RCC 7860 (cell line): ENCODE results near the gene ACTL7A.
A peak's percentile ranks its signal among the peaks of the same experiment; 100 is the strongest.
"Not testable (repeated sequence)": the region's sequence is repeated elsewhere in the genome, so short reads cannot be mapped to it uniquely, and the experiment has no call there.

ENCODE experiments used
- DNase-seq: peaks from one replicate; pipeline ENCODE4 v3.0.0-alpha.2; 2015; ENCODE audit warnings: low spot score
- FAIRE-seq: peaks from 2 replicates; lab custom pipeline; 2012; peaks lifted over from hg19 to GRCh38; lab: Jason Lieb, UNC

Gene ACTL7A, protein sequence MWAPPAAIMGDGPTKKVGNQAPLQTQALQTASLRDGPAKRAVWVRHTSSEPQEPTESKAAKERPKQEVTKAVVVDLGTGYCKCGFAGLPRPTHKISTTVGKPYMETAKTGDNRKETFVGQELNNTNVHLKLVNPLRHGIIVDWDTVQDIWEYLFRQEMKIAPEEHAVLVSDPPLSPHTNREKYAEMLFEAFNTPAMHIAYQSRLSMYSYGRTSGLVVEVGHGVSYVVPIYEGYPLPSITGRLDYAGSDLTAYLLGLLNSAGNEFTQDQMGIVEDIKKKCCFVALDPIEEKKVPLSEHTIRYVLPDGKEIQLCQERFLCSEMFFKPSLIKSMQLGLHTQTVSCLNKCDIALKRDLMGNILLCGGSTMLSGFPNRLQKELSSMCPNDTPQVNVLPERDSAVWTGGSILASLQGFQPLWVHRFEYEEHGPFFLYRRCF

DNA sequence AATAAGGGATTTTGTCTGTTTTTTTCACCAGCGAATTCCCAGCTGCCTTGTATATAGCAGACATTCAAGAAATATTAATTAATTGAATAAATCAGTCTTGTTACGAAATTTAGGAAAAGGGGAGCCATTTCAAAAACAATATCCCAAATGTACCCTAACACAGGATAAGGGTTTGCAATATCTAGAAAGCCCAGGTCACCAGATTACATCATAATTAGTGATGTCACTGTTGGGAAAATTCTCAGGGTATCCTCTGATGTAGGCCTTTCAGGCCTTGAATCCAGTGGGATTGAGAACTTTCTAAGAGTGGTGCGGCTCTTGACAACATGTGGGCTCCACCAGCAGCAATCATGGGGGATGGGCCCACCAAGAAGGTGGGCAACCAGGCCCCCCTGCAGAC is at the start of gene ACTL7A:
TSS of gene ACTL7A (plus strand) at position 270 of the 400 bp plus-strand sequence. CDS start at position 327, 57 bp downstream.
- no peak for DNase-seq
- FAIRE-seq: no peak

DNA sequence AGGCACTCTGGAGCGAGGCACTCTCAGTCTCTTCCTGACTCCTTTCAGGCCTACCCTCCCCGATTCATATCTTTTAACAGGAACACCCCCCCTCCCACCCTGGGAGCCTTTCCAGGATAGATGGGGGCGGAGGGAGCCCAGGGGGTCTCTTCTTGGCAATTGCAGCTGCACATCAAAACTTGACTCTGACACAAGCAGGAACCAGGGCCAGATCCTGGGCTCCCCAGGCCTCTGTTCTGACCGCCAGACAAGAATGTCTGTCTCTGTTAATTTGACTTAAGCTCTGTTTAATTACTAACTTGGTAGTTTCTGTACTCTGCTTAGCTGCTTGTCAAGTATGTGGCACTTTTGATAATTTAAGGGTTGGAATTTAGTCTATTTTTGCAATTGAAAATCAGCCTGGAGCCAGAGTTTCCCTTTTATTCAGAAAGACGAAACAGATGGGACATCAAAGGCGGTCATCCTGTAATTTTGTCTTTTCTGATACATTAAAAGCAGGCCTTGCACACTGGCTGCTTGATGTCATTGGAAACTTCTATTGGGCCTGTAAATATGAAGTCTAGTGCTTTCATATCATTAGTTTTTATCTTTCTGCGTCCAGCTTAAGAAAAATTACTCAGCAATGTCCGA is 49.6 kb upstream of the ACTL7A start:
- FAIRE-seq (no peak), DNase-seq (no peak)

DNA sequence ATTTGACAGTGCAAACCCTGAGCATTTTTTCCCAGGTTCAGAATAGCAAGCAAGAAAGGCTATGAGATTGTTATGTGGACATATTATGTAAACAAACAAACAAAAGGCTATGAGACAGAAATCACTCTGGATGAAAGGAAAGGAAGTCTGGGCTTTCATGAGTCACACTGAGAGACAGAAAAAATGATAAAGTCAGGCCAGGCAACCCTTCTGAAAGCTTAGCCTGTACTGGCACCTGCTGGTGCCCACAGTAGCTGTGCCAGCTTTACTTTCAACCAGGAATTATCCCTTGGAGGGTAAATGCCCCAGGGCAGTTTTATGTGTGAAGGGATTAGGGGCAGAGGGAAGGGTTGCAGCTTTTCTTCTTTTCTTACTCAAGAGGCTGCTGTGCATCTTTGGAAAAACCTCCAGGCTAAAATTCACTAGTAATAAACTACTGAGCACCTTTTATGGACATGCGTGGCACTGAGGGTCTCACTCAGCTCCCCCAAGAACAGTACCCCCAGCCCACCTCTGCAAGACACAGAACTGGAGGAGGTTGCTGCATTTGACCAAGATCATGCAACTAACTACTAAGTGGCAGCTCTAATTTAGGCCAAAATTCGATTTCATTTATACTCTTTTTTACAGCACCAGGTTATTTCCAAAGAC is 48.0 kb upstream of the ACTL7A start:
- no peak for FAIRE-seq
- no peak for DNase-seq

DNA sequence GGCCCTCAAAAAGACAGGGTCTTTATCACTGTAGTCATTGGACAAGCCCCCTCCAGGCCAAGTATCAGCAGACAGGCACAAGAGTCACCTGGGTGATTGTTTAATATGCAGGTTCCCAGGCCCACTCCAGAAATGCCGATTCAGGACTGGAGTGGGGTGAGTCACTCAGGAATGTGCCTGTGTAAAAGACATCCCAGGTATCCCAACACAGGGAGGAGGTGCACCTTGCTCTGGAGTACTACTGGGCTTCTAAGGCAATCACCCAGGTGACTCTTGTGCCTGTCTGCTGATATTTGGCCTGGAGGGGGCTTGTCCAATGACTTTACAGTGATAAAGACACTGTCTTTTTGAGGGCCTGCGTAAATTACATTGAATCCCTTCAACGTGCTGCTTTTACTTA is 46.9 kb upstream of the ACTL7A start:
- FAIRE-seq: no peak
- no peak for DNase-seq

DNA sequence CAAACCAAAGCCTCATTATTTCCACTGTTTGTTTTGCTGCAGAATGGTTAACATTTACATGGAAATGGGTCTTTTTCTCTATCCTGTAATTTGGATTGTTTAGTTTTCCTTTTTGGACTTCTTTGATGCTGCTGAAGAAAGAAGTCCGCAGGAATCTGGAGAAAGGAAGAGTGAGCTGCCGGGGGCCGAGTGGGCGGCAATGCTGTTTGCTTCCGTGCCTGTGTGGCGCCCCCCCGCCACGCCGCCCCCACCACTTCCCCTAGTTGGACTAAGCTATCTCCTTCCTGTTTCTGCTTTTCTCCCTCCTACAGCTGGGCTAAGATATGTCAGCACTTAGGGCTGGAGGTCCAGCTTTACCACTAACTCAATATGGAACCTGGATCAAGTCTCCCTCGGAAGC is 46.0 kb upstream of the ACTL7A start:
- no peak for FAIRE-seq

DNA sequence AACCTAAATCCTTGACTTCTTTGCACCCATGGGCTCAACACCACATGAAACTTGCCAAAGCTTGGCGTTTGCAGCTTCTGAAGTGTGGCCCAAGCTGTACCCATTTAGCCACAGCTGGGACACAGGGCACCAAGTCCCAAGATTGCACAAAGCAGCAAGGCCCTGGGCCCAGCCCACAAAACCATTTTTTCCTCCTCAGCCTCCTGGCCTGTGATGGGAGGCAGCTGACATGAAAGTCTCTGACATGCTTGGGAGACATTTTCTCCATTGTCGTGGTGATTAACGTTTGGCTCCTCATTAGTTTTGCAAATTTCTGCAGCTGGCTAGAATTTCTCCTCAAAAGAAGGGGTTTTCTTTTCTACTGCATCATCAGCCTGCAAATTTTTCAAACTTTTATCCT is 38.2 kb upstream of the ACTL7A start:
- DNase-seq (no peak), FAIRE-seq (no peak)

More for the DNA sequence above, 46.0 kb upstream of the ACTL7A start:
- DNase-seq: no peak

DNA sequence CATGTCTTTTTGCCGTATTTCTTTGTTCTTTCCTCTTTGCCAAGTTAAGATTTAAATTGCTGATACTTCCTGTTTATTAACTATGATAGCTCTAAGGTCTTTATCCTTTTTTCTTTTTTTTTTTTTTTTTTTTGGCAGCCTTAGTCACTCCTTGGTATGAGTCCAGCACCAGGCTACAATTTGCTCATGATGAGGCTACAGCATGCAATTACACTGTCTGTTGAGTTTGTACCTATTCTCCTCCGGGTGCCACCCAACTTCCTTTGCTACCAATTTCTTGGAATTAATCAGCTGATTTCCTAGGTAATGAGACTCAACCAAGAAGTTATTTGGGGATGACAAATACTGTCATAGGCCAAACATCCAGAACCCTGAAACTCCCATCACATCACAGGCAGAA is 31.8 kb upstream of the ACTL7A start:
- DNase-seq (no peak), FAIRE-seq (no peak)

DNA sequence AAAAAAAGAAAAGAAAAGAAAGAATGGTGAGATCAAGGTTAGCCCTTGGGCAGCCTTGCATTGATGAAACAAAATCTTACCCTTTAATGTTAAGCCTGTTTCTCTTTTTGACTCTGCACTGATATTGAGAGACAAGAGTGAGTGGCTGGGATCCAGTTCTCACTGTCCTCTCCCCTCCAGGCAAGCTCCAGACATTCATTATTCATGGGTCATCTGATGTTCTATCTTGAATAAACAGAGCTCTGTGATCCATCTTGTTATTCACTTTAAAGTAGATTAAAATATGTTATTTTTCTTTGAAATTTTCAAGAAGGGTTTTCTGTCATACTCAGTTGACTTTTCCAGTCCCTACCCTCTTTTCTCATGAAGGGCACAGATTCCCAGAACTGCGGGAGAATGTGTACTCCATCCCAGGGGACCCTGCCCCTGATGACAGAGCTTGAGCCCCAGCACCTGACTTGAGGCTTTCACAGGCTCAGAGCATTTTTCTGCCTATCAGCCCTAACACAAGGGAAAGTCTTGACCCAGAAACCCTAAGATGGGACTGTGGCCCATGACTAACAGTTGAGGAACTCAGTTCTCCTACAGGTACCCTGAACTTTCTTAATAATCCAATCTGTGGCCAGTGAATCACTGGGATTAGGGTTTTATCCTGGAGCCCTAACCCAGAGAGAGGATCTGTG is 30.4 kb upstream of the ACTL7A start:
- DNase-seq: no peak

DNA sequence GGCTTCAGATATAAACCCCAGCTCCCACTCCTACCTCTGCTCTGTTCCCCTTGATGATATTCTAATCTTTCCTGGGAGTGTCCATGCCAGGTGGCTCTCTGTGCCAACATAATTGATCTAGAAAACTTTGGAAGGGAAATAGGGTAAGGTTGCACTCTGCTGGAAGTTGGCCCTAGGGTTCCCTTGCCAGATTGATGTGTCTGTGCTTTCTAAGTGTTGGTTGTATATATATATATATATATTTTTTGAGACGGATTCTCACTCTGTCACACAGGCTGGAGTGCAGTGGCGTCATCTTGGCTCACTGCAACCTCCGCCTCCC is 29.9 kb upstream of the ACTL7A start:
- DNase-seq (no peak), FAIRE-seq (no peak)

More for the DNA sequence above, 30.4 kb upstream of the ACTL7A start:
- FAIRE-seq: peak; percentile 53

DNA sequence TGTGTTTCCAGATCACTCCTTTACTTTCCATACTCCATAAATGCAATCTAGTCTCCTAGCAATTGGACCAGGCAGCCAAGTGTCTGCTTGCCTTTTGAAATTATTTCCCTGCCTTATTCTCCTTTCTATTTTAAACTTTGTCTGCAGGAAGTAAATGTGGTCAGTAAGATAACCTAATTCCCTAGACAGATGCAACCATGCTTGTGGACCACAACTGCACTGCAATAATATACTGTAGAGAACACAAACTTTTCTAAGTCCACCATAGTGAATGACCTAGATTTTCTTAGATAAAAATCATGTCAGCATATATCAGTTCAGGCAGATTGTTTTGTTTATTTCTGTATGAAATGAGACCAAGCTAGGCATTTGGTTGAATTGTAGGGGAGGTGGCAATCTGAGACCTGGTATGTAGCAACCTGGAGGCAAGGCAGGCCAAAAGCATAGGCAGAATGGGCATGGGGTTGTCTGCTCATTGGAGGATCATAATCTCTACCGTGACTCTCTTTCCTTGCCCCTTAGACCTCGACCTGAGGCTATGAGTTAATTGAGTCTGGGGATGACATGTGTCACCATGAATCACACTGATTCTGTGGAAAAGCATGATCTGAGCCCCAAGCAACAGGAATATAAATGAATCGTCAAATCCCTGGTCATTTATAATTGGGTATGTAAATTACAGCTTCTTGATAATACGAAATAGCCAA is 27.0 kb upstream of the ACTL7A start:
- FAIRE-seq (peak; percentile 23), DNase-seq (no peak)

DNA sequence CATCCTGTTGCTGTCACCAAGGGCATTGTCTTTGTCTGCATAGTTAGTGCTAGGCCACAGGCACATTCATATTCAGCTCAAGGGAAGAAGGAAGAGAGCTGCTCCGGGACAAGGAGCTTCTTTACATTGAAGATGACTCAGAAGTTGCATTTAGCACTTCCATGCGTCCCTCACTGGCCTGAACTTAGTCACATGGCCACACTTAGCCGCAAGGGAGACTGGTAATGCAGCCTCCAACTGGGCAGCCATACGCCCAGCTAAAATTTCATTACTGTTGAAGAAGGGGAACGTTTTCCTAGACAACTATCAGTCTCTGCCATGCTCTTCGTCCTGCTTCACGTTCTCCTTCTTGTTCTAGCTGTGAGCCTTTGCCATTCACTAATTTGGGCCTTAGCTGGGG is 26.2 kb upstream of the ACTL7A start:
- FAIRE-seq: peak; percentile 2

DNA sequence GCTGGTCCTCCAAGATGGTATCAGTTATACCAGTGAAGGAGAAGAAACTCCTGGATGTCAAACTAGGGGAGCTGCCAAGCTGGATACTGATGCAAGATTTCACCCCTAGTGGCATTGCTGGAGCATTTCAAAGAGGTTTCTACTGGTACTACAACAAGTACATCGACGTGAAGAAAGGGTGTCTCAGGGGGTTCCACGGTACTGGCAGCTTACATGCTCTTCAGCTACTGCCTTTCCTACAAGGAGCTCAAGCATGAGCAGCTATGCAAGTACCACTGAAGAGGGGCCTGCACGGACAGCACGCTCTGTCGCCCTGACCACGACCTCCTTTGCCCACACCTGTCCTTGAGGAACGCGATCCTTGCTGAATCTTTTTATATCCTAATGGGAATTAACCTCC is 25.7 kb upstream of the ACTL7A start:
- FAIRE-seq: no peak
- DNase-seq: no peak

More for the DNA sequence above, 26.2 kb upstream of the ACTL7A start:
- DNase-seq: no peak

DNA sequence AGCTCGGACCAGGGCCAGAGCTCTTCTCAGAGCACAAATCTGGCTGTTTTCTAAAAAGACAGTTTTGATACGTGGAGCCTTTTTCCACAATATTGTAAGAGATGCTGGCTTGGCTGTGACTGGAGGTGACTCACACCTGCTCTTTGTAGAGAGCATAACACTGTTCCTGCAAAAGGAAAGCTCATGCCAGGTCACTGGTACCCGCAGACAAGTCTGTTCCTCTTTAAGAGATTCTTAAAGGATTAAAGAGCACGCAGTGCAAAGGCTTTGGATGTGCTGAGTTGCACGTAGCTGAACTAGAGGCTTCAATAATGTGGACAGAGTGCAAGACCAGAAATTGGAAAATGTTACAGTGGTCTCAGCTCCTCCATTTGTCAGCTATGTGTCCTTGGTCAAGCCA is 25.3 kb upstream of the ACTL7A start:
- peak; percentile 82 for FAIRE-seq
- DNase-seq: no peak

DNA sequence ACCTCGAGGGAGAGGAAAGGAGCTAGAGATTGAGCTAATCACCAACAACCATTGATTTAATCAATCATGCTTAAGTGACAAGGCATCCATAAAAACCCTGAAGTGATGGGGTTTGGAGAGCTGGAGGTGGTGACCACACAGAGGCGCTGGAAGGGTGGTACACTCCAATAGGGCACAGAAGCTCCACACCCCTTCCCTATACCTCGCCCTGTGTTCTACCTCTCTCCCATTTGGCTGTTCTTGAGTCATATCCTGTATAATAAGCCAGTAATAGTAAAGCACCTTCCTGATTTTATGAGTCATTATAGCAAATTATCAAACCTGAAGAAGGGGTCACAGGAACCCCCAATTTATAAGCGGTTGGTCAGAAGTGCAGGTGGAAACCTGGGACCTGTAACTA is 24.5 kb upstream of the ACTL7A start:
- FAIRE-seq (no peak), DNase-seq (no peak)

DNA sequence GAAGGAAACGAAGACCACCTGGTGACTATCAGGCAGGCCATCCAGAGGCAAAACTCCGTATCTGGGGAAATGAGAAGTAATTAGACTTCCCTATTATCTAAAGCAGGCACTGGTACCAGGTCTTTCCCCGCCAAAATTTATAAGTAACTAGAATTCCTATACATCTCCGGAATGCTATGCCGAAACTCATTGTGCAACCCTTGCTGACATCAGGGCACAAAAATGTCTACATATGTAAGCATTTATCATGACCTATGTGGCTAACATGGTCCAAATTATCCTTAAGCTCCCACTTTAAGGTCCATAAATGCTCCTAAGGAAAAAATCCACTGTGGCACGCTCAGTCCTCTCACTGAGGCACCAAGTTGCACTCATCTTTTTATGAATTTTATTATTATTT is 24.0 kb upstream of the ACTL7A start:
- DNase-seq (no peak), FAIRE-seq (no peak)

DNA sequence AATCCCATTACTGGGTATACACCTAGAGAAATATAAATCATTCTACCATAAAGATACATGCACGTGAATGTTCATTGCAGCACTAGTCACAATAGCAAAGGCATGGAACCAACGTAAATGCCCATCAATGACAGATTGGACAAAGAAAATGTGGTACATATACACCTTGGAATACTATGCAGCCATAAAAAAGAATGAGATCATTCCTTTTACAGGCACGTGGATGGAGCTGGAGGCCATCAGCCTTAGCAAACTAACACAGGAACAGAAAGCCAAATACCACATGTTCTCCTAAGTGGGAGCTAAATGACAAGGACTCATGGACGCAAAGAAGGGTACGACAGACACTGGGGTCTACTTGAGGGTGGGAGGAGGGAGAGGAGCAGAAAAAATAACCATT is 22.5 kb upstream of the ACTL7A start:
- not testable (repeated sequence) for FAIRE-seq, DNase-seq

DNA sequence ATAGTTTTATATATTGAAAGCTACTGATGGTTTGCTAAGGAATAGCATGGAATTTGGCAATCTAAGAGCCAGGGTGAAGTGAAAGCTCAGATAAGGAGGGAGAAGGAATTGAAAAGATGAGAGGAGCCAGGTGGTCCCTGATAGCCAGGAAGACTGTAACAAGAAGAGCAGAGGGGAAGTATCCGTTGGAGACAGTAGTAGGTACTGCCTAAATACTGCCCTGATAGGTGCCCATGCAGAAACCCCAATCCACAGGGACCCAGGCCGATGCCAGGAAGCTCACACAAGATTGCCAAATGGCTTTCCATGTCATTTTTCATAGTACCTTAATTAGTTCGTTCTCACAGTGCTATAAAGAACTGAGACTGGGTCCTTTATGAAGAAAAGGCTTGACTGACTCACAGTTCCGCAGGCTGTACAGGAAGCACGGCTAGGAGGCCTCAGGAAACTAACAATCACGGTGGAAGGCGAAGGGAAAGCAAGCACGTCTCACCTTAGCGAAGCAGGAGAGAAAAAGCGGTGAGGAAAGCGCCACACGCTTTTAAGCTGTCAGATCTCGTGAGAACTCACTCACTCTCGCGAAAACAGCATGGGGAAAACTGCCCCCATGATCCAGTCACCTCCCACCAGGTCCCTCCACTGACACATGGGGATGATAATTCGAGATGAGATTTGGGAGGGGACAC is 19.3 kb upstream of the ACTL7A start:
- DNase-seq (no peak), FAIRE-seq (no peak)

DNA sequence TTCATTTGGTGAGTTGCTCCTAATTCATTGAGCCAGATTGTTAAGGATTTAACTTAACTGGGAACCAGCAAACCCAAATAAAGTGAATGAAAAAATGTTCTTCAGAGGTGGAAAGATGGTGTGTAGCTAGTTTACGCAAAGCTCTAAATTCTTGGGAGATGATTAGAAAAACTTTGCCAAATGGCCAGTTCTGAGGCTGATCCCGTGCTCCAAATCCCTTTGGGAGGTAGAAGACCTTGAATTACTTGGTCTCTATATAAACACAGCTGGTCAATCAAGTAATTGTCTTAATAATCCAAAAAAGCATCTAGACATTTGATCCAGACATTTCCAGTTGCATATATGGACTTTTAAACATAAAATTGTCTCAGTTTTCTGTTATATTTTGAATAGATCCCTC is 17.7 kb upstream of the ACTL7A start:
- FAIRE-seq (no peak), DNase-seq (no peak)

DNA sequence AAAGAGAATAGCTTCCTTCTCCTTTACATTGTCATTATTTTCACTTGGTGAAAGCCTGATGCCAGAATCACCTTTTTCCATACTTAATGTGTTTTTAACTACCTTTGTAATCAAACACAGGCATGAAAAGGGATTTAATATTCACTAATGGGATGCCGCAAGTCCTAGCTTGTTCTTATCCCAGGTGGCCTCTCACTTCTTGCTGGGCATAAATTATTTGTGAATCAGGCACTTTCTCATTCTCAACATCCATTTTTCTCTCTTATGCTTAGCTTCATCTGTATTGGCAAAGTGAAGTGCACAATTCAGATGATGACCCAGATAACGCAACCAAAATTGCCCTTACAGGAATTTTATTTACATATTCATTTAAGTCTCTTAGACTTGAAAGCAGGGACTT is 17.2 kb upstream of the ACTL7A start:
- FAIRE-seq (no peak), DNase-seq (no peak)

DNA sequence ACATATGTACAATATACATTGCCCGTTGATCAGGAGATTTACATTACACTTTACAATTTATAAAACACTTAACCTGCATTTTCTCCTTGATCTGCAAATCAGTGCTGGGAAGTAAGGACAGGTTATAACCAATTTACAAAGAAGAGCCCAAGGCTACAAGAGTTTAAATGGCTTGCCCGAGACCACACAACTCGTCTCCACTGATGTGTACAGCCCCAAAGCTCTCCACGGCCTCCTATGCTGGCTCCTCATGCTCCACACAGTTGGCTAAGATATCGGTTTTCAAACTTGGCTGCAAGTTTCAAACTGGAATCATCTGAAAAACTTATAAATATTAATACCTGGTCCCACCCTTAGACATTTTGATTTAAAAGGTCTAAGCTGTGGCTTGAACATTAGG is 16.6 kb upstream of the ACTL7A start:
- FAIRE-seq: no peak
- no peak for DNase-seq
